ENCODE results near the gene NDUFB11.
A peak's percentile ranks its signal among the peaks of the same experiment; 100 is the strongest.

The NDUFB11 gene

DNA sequence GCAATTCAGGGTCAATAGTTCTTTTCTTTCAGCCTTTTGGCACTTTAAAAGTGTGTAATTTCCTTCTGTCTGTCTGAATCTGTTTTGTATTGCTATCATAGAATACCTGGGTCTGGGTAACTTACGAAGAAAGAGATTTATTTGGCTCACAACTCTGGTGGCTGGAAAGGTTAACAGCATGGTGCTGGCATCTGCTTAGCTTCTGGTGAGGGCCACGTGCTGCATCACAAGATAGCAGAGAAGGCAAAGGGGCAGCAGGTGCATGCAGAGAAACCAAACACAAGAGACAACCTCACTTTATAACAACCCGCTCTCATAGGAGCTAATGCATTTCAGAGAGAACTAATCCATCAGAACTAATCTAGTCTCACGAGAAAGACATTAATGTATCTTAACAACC is 47.5 kb downstream of the NDUFB11 start:
- Histone ChIP-seq H3K4me2 (ENCODE audit: low read length) (no peak overlapping the region), H3K27me3 (ENCODE audit: control insufficient read depth, insufficient read depth, low read length) (peaks cover 11% of the 10 kb centered on the region), H3K9ac (ENCODE audit: low read depth, low read length) (no peak overlapping the region), H3K4me3 (ENCODE audit: low read length) (no peak overlapping the region), H3K36me3 (ENCODE audit: insufficient read depth, low read length) (no peaks in the 10 kb centered on the region), H3K9me3 (replicated peaks; ENCODE audit: low read length) (no peaks in the 10 kb centered on the region), H3K4me1 (ENCODE audit: control insufficient read depth, insufficient read depth, low read length) (no peaks in the 10 kb centered on the region)

DNA sequence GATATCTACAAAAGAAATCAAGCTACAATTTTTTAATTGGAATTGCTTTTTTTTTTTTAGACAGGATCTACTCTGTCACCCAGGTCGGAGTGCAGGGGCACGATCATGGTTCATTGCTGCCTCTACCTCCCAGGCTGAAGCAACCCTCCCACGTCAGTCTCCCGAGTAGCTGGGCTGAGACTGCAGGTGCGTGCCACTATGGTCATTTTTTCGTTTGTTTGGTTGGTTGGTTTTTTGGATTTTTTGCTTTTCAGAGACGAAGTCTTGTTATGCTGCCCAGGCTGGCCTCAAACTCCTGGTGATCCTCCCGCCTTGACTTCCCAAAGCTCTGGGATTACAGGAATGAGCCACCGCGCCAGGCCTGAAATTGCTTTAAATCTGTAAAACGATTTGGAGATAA is 50.6 kb downstream of the NDUFB11 start:
- Histone ChIP-seq H3K4me3 (ENCODE audit: low read length) (no peak overlapping the region), H3K4me1 (ENCODE audit: control insufficient read depth, insufficient read depth, low read length) (no peaks in the 10 kb centered on the region), H3K36me3 (ENCODE audit: insufficient read depth, low read length) (no peaks in the 10 kb centered on the region), H3K4me2 (ENCODE audit: low read length) (no peak overlapping the region), H3K27me3 (ENCODE audit: control insufficient read depth, insufficient read depth, low read length) (peaks cover 11% of the 10 kb centered on the region), H3K9ac (ENCODE audit: low read depth, low read length) (no peak overlapping the region), H3K9me3 (replicated peaks; ENCODE audit: low read length) (no peaks in the 10 kb centered on the region)

DNA sequence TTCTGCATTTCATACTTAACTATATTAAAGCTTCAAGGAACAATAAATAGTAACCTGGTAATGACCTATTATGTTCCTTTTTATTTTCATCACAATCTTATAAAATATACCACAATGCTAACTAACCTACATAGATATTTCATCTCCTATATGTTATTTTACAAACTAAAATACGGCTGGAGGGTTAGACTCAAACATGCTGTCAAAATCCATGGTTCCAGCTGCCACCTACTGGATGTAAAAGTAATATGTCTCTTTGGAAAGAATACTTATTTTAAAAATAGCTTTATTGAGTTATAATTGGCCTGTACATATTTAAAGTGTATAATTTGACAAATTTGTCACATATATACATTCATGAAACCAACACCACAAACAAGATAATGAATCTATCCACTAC is 51.3 kb downstream of the NDUFB11 start:
- Histone ChIP-seq H3K4me1 (ENCODE audit: control insufficient read depth, insufficient read depth, low read length) (no peaks in the 10 kb centered on the region), H3K4me3 (ENCODE audit: low read length) (no peak overlapping the region), H3K36me3 (ENCODE audit: insufficient read depth, low read length) (no peaks in the 10 kb centered on the region), H3K27me3 (ENCODE audit: control insufficient read depth, insufficient read depth, low read length) (peaks cover 11% of the 10 kb centered on the region), H3K9ac (ENCODE audit: low read depth, low read length) (no peak overlapping the region), H3K9me3 (replicated peaks; ENCODE audit: low read length) (no peaks in the 10 kb centered on the region), H3K4me2 (ENCODE audit: low read length) (no peak overlapping the region)

Small RNAs within 50 kb of the gene (small RNA-seq; reads per million reads assigned to genes)
- gene RNU12-2P: 2.0 reads per million, percentile 66 among the genes with 10 or more reads in this experiment
